Measurements from ENCODE around the gene MGAT2.
"Not testable (repeated sequence)": the region's sequence is repeated elsewhere in the genome, so short reads cannot be mapped to it uniquely, and the experiment has no call there.

The MGAT2 gene

DNA sequence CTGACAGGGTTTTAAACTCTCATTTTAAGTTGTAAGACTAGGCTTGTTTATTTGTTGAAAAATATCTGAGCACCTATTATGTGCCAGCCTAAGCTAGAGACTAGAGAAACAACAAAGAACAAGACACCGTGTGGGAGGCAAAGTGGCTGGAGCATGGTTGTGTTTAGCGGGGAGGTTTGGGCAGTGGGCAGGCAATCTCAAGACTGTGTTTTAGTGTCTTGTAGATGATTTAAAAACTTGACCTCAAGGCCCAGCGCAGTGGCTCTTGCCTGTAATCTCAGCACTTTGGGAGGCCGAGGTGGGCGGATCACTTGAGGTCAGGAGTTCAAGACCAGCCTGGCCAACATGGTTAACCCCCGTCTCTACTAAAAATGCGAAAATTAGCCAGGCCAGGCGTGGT is 7.9 kb upstream of the MGAT2 start:
- no peak for DNase-seq

DNA sequence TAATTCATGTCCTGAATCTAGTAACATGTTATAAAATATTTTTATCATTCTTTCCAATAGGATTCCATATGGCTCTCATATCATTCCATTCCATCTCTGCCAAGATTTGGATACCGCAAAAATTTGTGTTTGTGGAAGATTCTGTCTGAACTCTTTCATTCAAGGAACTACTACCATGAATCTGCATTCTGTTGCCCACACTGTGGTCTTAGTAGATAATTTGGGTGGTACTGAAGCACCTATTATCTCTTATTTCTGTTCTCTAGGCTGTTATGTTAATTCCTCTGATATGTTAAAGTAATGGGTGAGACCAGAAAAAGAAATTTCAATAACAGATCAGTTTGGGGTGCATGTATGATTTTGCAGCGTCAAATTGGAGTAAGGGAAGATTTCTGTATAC is 6.4 kb upstream of the MGAT2 start:
- DNase-seq, result no peak

DNA sequence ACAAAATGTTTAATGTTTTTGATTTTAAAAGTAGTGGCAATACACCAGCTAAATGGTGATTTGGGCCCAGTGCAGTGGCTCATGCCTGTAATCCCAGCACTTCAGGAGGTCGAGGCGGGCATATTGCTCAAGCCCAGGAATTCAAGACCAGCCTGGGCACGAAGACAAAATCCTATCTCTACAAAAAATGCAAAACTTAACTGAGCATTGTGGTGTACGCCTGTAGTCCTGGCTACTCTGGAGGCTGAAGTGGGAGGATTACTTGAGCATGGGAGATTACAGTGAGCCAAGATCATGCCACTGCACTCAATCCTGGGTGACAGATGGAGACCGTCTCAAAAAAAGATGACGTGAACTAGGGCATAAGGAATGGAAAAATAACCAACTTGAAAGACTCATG is 4.8 kb upstream of the MGAT2 start:
- no peak for DNase-seq

DNA sequence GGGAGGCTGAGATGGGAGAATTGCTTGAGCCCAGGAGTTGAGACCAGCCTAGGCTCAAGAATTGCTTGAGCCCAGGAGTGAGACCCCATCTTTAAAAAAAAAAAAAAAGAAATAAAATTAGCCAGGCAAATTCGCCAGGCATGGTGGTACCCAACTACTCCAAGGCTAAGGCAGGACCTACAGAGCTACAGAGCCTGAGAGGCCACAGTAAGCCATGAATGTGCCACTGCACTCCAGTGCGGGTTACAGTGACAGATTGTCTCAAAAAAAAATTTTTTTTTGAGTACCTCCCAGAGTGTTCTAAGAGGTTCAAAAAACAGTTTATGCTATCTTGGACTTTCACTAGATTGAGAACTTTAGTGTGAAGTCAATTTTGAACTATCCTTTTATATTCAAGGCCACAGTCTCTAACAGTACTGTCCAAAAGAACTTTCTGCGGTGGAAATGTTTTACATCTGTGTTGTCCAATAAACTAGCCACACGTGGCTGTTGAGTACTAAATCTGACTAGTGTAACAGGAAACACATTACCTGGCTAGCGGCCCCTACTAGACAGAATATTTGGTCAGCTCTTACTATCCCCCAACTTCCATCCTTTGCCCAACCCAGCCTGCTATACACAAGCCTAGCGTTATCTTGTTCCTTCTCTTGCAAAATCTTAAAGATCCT is 2.6 kb upstream of the MGAT2 start:
- no peak for DNase-seq

DNA sequence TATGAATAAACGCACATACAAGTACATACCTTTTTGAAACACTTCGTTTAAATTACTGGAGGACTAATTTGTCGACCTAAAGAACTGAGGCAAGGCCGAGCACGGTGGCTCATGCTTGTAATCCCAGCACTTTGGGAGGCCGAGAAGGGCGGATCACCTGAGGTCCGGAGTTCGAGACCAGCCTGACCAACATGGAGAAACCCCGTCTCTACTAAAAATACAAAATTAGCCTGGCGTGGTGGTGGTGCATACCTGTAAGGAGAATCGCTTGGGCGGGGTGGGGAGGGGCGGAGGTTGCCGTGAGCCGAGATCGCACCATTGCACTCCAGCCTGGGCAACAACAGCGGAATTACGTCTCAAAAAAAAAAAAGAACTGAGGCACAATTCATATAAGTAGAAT is 1.3 kb upstream of the MGAT2 start:
- DNase-seq, result not testable (repeated sequence)

DNA sequence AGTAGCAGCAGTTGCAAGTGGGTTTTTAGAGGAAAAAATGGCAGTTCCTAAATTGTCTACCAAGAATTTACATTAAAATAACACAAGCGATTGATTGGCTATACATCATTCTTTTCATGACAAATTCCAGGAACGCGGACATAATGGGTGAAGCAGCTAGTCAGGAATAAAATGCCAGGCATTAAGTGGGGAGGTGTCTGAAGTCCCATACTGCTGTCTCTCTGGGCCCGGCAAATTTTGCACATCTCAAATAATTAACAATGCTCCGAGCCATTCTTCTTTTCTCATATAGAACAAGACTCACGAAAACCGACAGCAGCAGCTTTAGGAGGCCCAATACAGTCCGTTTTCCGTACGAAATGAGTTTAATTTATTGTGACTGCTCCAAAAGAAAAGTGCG is 869 bp upstream of the MGAT2 start:
- DNase-seq, result no peak

DNA sequence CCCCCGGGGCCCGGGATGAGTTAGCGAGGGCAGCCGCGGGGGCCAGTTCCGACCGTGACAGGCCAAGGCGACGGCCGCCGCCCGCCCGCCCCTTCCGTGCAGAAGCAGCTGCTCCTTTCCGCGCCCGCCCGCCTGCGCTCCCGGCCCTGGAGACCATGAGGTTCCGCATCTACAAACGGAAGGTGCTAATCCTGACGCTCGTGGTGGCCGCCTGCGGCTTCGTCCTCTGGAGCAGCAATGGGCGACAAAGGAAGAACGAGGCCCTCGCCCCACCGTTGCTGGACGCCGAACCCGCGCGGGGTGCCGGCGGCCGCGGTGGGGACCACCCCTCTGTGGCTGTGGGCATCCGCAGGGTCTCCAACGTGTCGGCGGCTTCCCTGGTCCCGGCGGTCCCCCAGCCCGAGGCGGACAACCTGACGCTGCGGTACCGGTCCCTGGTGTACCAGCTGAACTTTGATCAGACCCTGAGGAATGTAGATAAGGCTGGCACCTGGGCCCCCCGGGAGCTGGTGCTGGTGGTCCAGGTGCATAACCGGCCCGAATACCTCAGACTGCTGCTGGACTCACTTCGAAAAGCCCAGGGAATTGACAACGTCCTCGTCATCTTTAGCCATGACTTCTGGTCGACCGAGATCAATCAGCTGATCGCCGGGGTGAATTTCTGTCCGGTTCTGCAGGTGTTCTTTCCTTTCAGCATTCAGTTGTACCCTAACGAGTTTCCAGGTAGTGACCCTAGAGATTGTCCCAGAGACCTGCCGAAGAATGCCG is 699 bp downstream of the MGAT2 start:
- peak; percentile 88 to 95 (median 92) for DNase-seq

DNA sequence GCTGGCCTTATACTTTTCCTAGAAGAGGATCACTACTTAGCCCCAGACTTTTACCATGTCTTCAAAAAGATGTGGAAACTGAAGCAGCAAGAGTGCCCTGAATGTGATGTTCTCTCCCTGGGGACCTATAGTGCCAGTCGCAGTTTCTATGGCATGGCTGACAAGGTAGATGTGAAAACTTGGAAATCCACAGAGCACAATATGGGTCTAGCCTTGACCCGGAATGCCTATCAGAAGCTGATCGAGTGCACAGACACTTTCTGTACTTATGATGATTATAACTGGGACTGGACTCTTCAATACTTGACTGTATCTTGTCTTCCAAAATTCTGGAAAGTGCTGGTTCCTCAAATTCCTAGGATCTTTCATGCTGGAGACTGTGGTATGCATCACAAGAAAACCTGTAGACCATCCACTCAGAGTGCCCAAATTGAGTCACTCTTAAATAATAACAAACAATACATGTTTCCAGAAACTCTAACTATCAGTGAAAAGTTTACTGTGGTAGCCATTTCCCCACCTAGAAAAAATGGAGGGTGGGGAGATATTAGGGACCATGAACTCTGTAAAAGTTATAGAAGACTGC is 1.5 kb downstream of the MGAT2 start:
- DNase-seq, result no peak

DNA sequence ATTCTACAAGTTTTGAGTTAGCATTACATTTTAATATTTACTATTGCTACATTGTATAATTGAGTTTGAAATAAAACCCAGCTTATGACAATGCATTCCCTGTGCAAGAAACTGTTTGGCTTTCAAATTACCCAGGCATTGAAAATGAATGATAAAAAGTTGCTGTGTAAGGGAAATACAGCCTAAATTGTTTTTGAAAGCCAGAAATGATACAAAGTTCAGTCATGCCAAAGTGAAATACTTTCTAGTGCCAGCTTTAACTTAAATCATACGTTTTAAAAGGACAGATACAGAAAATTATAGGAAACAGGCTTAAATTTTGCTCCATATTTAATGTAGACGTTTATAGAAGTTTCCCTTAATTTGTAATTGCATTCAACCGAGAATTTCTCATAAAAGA is 2.8 kb downstream of the MGAT2 start:
- DNase-seq, result no peak

DNA sequence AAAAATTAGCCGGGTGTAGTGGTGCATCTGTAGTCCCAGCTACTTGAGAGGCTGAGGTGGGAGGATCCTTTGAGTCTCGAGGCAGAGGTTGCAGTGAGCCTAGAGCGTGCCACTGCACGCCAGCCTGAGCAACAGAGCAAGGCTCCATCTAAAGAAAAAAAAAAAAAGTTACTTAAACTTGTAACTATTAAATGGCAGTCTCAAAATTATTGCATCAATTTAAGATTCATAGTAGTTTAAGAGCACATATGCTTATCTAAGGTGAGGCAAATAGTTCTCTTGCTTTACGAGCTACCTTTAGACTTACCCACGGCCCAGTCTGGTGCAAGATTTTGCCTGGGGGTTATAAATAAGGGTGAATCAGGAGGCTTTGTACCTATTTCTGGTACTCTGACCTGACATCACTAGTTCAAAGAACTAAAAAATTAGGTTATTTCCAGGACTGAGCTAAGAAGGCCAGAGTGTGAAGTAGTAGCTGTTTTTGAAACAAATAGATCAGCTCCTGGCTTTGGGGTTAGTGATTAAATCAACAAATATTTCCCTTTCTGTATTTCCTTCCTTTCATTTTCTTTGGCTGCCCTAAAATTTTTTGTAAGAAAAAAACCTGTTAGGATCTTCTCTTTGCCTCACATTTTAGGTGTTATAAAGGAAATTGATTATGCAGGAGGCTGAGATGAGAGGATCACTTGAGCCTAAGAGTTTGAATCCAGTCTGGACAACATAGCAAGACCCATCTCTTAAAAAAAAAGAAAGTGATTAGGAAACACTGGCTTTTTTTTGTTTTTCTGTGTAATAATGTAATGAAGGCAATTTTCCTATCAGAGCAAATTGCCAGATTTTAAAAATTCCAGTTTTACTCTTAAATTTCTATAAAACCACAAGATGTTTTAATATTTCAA is 3.6 kb downstream of the MGAT2 start:
- no peak for DNase-seq

DNA sequence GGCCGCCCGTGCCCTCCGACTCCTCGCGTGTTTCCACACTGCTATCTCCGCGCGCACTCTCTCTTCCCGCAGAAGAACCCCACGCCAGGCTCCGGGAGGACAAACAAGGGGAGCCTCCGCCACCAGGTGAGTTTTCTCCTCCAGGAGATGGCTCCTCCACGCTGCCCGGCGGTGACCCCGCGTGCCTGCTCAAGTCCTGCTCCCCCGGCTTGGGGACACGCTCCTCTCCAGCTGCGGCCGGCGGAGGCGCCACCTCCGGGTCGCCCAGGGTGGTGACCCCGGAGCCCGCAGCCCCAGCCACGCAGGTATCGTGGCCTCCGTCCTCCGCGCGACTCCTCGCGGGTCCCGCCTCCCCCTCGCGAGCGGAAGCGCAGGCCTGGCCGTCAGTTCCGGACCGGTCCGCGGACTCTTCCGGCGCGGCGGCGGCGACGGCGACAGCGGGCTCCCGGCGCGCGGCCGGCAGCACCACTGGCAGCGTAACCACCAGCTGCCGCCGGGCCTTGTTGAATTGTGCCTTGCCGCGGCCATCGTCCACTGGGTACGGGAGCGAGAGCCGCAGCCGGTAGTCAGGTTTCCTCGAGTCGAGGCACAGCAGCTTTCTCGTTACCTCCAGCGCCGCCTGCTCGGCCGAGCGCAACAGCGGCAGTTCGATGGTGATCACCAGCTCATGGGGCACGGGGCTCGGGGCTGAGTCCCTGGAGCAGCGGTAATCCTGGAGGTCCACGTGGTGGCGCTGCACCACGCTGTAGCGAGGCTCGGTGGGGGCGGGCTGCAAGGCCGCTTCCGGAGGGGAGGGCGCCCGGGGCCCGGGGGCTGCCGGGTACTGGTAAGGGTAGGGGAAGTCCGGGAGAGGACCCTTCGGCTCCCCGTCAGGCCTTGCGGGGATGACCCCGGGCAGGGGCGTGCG is 13.3 kb downstream of the MGAT2 start:
- DNase-seq, result peak; percentile 95 to 97 (median 96)

DNA sequence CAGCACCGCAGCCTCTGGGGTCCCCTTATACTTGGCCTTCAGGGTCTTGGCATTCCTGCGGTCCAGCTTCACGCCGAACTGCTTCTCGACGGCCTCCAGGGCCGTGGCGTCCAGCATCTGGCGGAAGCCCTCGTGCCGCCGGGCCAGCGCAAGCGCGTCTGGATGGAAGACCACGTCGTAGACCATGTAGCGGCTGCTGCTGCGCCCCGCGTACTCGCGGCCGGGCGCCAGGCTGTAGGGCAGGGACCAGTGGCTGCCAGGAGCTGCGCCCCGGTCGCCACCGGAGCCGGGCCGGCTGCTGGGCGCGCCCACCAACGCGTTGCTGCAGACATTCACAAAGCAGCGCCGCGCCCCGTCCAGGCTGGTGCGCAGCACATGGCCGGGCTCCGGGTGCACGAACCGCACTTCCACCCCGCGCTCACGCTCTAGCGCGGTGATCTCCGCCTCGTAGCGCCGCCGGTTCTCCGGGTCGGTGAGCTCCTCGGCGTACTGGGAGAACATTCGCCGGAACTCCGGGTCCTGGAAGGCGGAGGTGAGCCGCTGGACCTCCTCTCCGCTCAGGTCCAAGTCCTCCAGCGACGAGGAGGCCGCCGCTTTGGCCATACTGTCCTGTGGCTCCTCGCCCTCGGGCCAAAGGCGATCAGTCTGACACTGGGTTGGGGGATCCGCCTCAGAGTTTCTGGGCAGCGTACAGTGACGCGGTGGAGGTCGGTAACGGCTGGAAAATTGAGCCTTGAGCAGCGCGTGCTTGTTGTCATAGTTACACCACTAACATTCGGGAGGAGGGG is 14.1 kb downstream of the MGAT2 start, which contains the start of gene DNAAF2:
DNAAF2 (minus strand) TSS at position 698 of the 788 bp plus-strand sequence; CDS start at position 603, 95 bp downstream.
- DNase-seq, result peak; percentile 50 to 78 (median 68)

DNA sequence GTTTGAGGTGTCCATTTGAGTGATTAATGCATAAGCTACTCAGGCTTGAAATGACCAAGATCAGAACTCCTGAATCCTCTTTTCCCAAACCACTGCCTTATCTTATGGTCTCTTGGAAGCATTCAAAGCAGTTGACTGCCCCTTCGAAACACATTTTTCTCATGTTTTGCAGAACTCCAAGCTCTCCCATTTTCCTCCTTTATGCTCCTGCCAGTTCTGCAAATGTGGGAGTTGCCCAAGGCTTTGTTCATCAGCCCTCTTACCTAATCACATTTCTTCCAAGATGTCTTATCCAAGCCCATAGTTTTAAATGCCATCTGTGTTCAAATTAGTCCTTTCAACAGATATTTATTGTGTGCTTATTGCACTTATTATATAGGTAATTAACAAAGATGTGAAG is 16.3 kb downstream of the MGAT2 start:
- DNase-seq, result no peak

DNA sequence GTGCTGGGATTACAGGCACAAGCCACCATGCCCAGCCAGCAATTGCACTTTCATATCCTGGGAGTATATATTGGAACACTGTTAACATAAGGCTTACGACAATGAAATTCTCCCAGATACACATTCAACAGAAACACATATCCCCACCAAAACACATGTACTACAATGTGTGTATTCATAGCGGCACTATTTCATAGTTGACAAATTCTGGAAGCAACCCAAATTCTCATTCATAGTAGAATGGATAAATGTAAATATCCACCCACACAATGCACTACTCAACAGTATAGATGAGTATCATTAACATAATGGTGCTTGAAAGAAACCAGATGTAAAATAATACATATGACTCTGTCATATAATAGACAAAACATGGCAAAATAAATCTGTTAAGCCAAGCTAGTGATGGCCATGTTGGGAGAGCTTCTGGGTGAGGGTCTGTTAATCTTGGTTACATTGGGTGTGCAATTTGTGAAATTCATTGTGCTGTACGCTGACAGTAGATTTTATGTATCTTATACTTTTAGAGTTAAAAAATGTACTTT is 17.0 kb downstream of the MGAT2 start:
- DNase-seq, result no peak

DNA sequence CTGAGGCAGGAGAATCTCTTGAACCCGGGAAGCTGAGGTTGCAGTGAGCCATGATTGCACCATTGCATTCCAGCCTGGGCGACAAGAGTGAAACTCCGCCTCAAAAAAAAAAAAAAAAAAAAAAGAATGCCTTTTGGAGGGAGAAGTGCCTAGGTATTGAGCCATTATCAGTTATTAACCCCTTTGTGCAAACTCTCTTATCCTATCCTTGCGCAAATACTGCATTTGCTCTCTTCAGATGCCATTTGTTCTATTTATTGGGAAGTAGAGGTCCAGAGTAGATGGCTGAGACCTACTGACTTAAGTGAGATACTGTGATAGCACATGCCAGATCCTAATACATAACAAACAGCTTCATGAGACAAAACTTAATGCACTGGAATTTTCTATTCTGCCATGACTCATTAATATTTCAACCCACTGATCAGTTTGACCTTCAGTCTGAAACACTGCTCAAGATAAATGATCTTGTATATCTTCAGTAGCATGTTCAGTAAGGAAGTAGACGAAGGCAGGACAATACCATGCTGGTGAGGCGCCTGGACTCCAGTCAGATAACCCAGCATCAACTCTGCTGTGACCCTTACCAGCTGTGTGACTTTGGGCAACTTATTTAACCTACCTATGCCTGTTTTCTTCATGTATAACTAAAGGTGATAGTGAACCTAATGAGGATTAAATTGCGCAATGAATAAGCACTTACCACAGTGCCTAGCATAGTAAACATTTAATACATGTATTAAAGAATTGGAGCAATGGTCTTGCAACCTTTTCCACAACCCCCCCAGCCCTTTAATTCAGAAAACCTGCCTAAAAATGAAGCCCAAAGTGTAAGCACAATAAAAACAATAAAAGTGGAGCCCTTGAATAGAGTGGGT is 20.2 kb downstream of the MGAT2 start:
- DNase-seq, result no peak

DNA sequence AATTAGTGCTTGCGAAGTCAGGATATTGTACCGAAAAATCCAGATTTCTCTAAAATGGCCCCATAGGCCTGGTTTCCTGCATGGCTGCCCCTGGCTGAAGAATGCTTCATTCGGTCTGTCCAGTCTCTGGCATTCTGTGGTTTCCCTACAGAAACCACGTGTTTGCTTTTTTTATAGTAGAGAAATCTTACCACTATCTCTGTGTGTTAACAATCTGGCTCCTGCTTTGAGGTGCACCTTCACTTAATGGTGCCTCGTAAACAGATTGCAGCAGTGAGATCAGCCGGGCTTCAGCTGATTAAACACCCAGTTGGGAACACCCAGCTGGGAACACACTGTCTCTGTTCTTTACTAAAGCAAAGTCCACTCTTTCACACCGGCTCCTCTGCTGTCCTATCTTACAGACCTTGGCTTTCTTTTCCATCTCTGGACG is 21.1 kb downstream of the MGAT2 start:
- no peak for DNase-seq

DNA sequence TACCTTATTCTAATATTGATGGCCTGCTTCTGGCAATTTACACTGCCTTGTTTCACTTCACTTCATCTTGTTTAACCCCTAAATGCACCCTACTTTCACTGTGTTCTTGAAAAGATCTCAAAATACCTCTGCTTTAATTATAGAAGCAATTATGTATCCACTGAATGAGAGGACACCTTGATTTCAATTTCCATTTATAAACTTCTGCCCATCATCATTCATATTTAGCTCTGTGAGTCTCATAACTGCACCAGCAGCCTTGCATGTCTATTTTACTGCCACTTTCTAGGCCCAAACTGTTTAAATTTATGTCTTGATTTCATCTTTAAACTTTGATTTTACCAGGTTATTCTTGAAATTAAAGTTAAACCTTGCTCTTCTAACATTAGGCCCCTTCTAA is 21.6 kb downstream of the MGAT2 start:
- no peak for DNase-seq

DNA sequence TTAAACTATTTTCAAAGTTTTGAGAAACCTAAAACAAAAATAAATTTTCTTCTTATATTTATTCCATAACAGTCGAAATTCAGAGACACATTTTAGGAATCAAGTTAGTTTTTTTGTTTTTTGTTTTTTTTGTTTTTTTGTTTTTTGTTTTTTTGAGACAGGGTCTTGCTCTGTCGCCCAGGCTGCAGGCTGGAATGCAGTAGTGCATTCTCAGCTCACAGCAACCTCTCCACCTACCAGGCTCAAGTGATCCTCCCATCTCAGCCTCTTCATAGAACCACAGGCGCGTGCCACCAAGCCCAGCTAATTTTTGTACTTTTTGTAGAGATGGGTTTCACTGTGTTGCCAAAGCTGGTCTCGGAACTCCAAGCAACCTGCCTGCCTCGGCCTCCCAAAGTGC is 32.9 kb downstream of the MGAT2 start:
- DNase-seq, result no peak

DNA sequence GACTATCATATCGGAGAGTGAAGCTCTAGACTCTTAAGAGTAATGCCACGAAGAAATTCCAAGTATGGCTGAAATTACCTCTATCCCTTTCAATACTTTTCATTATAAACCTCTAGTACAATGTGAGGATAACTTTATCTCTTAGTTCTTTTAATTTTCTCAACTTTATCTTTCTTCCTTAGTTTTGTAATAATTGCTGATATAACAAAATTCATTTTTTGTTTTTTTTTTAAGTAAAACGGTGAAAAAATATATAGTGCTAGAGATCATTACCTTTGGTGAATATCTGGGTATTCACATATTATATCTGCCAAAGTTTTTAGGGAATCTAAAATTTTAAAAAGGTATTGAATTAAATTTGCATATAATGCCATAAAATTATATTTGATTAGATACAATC is 33.9 kb downstream of the MGAT2 start:
- no peak for DNase-seq
